Measurements from ENCODE around the gene IL1RAP.

Gene IL1RAP

DNA sequence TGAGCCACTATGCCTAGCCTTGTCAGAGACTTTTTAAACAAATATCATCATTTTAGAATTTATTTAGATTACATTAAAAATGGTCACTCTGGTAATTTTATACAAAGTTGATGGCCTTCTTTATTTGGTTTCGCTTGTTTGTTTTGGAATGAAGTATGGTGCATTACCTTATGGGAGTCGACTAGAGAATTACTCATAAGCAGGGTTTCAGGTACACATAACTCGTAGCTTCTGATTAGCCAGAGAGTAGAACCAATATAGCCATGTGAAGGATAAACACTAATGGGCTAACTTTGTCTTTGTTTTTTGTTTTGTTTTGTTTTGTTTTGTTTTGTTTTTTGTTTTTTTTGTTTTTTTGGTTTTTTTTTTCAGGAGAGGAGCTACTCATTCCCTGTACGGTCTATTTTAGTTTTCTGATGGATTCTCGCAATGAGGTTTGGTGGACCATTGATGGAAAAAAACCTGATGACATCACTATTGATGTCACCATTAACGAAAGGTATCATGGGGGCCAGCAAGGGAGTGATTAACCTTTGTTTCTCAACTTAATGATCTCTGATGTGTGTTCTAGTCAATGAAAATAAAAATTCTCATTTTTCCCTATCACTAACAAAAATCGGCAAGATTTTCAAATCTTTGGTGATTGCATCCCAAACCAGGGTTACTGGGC lies 113.2 kb downstream of the IL1RAP start:
- TF ChIP-seq, protein P1, sequence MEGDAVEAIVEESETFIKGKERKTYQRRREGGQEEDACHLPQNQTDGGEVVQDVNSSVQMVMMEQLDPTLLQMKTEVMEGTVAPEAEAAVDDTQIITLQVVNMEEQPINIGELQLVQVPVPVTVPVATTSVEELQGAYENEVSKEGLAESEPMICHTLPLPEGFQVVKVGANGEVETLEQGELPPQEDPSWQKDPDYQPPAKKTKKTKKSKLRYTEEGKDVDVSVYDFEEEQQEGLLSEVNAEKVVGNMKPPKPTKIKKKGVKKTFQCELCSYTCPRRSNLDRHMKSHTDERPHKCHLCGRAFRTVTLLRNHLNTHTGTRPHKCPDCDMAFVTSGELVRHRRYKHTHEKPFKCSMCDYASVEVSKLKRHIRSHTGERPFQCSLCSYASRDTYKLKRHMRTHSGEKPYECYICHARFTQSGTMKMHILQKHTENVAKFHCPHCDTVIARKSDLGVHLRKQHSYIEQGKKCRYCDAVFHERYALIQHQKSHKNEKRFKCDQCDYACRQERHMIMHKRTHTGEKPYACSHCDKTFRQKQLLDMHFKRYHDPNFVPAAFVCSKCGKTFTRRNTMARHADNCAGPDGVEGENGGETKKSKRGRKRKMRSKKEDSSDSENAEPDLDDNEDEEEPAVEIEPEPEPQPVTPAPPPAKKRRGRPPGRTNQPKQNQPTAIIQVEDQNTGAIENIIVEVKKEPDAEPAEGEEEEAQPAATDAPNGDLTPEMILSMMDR (IDR thresholded peaks at IDR 0.05): no peak
- DNase-seq (ENCODE audit: low spot score): no peak
- H3K4me3 ChIP-seq: no peak overlapping the region

DNA sequence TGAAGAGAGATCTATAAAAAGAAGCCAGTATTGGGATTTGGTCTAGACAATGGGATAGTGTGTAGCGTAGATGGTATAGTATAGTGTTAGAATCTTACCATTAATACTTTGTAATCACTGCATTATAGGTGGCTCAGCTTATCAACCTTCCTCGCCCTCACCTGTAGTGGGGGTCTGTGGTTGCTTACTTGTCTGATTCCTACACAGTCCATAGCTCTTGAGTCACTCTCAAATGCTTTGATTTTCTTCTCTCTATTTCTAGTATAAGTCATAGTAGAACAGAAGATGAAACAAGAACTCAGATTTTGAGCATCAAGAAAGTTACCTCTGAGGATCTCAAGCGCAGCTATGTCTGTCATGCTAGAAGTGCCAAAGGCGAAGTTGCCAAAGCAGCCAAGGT lies 115.2 kb downstream of the IL1RAP start:
- no peak overlapping the region for H3K4me3 ChIP-seq
- no peak for DNase-seq (ENCODE audit: low spot score)
- no peak overlapping the region for H3K27ac ChIP-seq
- TF ChIP-seq, protein P1 (IDR thresholded peaks at IDR 0.05): no peak

More for the DNA sequence above, 113.2 kb downstream of the IL1RAP start:
- no peak overlapping the region for H3K27ac ChIP-seq

GRCh38 chr3:190631295-190631694 lies 117.4 kb downstream of the IL1RAP start:
- TF ChIP-seq, protein P1 (IDR thresholded peaks at IDR 0.05): no peak

GRCh38 chr3:190641564-190641963 lies 127.7 kb downstream of the IL1RAP start:
- no peak for DNase-seq (ENCODE audit: low spot score)
- Histone ChIP-seq H3K27ac (no peak overlapping the region), H3K4me3 (no peak overlapping the region)
- TF ChIP-seq, protein P1 (IDR thresholded peaks at IDR 0.05): no peak

More at GRCh38 chr3:190631295-190631694, 117.4 kb downstream of the IL1RAP start:
- H3K4me3 ChIP-seq: no peak overlapping the region
- no peak for DNase-seq (ENCODE audit: low spot score)
- no peak overlapping the region for H3K27ac ChIP-seq

GRCh38 chr3:190642016-190642415 lies 128.1 kb downstream of the IL1RAP start:
- no peak overlapping the region for H3K4me3 ChIP-seq
- H3K27ac ChIP-seq: no peak overlapping the region
- no peak for DNase-seq (ENCODE audit: low spot score)
- TF ChIP-seq, protein P1 (IDR thresholded peaks at IDR 0.05): no peak

DNA sequence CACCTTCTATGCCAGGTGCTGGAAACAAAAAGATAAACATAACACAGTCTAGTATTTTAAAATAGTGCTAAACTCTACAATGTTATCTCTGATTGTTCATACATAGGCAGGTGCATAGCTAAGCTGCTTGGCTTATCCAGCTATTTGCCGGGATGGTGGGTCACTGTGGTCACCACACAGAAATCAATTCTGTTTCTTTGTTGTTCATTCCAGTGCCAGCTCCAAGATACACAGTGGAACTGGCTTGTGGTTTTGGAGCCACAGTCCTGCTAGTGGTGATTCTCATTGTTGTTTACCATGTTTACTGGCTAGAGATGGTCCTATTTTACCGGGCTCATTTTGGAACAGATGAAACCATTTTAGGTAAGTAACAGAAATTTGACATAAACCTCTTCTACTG lies 130.2 kb downstream of the IL1RAP start:
- TF ChIP-seq, protein P1 (IDR thresholded peaks at IDR 0.05): no peak
- Histone ChIP-seq H3K27ac (no peak overlapping the region), H3K4me3 (no peak overlapping the region)
- no peak for DNase-seq (ENCODE audit: low spot score)

DNA sequence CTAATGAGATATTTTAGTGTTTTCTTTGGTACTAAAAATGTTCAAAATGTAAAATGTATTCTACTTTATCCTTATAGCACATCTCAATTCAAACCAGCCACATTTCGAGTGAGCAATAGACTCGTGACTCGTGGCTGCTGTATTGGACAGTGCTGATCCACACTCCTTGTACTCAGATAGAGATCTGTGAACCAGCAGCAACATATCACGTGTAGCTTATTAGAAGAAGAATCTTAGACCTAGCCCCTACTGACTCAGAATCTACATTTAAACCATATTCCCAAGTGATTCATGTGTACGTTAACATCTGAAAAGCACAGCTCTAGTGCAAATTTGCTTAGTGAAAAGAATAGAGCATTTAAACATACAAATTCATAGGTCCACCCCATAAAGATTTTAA lies 130.9 kb downstream of the IL1RAP start:
- DNase-seq (ENCODE audit: low spot score): no peak
- TF ChIP-seq, protein P1 (IDR thresholded peaks at IDR 0.05): no peak
- Histone ChIP-seq H3K27ac (no peak overlapping the region), H3K4me3 (no peak overlapping the region)
